NCI-H146 treated with DMSO at 0.1 percent for 48 hours (cell line): ENCODE results near the gene ARPC4.

Experiments
- DNase-seq: peaks from one replicate; lab custom pipeline; 2025; ENCODE audit not compliant: unreplicated experiment; lab: John Stamatoyannopoulos, UW

Gene ARPC4

DNA sequence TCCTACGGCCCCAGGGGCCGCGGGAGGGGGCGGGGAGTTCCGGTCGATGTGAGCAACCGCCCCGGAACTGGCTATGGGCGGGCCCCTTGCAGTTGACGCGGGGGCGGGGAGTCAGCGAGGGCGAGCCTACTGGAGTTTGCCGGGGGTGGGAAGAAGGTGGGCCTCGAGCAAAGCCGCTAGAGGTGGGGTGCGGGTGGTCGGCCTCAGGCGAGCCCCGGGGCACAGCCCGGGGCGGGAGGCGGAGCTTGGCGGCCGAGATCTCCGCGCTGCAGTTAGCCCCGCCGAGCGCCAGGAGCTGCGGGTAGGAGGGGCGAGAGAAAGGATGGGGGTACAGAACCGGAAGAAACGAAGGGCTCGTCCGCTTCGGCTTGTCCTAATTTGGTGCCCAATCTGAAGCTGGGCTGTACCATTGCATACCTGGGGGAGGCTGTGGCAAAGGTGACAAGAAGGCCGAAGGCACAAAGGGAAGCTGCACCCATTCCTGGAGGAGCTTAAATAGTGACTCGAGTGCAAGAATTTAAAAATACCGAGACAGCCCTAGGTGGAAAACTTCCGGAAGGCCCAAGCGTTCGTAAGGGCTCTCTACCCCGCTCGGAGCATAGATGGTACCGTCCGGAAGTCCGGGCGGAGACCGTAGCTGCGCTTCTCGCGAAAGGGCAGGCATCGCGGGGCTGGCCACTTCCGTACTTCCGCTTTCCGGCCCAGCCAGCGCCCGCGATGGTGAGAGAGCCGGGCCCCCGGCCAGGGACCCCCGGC lies at the start of gene ARPC4, which contains the start of gene TADA3:
ARPC4 (plus strand) TSS at position 678 of the 756 bp plus-strand sequence; CDS start at position 718, 40 bp downstream.
TADA3 (minus strand) TSS at position 69 of the 756 bp plus-strand sequence. CDS start 1,007 bp downstream, outside the sequence.
- DNase-seq = peak; percentile 88

DNA sequence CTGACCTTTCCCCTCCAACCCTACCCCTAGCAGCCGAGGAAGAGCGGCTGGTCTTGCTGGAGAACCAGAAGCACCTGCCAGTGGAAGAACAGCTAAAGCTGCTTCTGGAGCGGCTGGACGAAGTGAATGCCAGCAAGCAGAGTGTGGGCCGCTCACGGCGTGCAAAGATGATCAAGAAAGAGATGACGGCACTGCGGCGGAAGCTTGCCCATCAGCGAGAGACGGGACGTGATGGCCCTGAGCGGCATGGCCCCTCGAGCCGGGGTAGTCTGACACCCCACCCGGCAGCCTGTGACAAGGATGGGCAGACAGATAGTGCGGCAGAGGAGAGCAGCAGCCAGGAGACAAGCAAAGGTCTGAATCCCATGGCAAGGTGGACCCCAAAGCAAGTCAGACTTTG lies 49.3 kb upstream of the ARPC4 start:
- no peak for DNase-seq

DNA sequence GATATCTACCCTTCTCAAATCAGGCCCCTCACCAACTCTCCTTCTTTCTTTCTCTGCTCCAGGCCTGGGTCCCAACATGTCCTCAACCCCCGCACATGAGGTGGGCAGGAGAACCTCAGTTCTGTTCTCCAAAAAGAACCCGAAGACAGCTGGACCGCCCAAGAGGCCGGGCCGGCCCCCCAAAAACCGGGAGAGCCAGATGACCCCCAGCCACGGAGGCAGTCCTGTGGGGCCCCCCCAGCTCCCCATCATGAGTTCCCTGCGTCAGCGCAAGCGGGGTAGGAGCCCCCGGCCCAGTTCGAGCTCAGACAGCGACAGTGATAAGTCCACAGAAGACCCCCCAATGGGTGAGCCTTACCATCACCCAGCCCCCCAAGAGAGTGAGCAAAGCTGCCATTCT lies 48.7 kb upstream of the ARPC4 start:
- no peak for DNase-seq

DNA sequence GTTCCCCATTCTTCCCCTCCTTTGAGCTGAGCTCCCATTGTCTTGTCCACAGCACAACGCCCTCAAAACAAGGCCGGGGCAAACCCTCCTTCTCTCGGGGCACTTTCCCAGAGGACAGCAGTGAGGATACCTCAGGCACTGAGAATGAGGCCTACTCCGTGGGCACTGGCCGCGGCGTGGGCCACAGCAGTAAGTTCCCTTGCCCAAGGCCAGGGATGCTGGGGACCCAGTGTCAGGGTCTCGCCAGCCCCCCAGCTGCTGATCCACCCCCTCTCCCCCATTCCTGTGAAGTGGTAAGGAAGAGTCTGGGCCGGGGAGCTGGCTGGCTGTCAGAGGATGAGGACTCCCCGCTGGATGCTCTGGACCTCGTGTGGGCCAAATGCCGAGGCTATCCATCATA lies 47.4 kb upstream of the ARPC4 start:
- DNase-seq = no peak

DNA sequence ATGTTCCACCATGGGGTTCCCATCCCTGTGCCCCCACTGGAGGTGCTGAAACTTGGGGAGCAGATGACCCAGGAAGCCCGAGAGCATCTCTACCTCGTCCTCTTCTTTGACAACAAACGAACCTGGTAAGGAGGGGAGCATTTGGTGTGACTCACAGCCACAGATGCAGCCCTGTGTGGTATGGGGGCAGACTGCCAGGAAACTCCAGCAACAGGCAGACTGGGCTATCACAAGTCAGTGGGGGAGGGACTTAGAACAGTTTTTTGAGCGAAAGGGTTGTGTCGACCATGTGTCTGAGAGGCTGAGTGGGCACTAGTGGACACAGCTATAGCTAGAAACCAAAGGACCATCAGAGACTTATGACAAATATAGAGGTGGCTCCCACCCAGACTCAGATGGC lies 46.6 kb upstream of the ARPC4 start:
- no peak for DNase-seq

DNA sequence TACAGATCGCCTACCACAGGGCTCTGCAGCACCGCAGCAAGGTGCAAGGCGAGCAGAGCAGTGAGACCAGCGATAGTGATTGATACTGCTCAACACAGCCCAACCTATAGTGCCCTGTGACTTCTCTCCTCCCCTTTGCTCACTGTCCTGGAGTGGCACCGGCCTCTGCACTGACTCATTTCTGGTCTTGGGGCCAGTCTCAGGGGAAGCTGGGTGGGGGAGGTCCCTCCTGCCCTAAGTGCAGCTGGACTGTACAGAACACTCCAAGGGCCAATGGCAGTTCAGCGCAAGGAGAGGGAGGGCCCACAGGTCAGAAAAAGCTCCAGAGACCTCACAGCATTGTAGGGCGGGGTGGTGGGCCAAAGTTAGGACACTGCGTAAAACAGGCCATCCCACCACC lies 45.6 kb upstream of the ARPC4 start:
- no peak for DNase-seq

DNA sequence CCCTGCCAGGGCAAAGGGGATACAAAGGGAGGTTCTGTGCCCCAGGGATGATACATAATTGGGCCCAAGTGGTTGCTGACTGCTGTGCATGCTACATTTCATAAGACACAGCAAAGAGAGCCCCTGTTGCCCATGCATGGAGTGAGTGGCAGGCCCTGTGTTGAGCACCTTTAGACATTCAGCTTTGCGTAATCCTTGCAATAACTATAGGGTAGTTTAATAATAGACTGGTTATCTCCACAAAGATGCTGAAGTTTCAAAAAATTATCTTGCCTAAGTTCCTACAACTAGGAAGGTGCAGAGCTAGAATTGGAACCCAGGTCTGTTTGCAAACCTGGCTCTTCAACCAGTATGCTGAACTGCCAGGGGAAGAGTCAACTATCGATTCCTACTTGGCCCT lies 44.9 kb upstream of the ARPC4 start:
- no peak for DNase-seq

DNA sequence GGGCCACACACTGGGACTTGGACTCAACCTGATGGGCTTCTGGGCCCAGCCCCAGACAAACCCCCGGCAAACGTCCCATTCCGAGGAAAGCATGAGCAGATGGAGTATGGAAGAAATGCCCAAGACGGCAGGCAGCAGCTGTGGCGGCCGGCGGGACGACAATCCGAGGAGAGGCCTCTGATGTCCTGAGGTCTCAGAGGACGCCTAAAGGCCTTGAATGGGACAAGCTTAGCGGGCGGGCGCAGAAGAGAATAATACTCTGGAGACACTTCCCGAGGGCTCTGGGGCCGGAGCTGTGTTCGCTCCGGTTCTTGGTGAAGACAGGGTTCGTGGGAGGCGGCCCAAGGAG lies 43.6 kb upstream of the ARPC4 start:
- no peak for DNase-seq

DNA sequence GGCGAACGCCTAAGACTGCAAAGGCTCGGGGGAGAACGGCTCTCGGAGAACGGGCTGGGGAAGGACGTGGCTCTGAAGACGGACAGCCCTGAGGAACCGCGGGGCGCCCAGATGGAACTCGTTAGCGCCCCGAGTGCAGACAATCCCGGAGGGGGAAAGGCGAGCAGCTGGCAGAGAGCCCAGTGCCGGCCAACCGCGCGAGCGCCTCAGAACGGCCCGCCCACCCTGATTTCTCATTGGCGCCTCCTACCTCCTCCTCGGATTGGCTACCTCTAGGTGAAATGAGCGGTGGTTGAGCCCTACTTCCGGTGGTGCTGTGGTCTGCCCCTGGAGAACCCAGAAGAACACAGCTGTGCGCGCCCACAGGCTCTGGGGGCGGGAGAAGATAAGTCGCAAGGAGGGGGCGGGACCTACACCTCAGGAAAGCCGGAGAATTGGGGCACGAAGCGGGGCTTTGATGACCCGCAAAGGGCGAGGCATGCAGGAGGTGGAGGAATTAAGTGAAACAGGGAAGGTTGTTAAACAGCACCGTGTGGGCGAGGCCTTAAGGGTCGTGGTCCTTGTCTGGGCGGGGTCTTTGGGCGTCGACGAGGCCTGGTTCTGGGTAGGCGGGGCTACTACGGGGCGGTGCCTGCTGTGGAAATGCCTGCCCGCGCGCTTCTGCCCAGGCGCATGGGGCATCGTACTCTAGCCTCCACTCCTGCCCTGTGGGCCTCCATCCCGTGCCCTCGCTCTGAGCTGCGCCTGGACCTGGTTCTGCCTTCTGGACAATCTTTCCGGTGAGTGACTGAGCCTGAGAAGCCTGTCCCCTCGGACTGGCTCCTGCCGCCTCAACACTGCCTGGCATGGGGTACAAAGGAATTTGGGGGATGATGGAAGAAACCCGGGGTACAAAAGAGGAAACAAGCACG lies 43.0 kb upstream of the ARPC4 start, which contains the start of gene OGG1:
OGG1 (plus strand) TSS at position 308 of the 911 bp plus-strand sequence; CDS start at position 643, 335 bp downstream.
- peak; percentile 93 for DNase-seq

DNA sequence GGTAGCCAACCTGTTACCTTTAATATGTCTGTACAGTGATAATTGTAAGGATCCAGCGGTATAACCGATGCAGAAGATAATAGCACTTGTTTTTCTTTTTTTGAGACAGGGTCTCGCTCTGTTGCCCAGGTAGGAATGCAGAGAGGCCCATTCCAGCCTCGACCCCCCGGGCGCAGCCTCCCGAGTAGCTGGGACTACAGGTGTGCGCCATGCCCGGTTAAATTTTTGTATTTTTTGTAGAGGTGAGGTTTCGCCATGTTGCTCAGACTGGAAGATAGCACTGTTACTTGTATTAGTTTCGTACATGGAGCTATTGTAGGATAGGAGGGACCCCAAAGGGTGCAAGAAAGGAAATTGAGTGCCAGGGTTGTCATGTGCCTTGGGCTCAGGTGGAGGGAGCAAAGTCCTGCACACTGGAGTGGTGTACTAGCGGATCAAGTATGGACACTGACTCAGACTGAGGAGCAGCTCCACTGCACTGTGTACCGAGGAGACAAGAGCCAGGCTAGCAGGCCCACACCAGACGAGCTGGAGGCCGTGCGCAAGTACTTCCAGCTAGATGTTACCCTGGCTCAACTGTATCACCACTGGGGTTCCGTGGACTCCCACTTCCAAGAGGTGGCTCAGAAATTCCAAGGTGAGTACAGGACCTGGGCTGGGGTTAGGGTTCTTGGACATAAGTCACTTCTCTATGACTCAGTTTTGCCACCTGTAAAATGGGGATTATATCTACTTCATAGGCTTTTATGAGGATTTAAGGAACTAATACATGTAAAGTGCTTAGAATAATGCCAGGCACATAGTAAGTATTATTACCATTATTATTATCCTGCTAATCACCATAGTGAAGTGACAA lies 42.1 kb upstream of the ARPC4 start:
- DNase-seq = no peak

DNA sequence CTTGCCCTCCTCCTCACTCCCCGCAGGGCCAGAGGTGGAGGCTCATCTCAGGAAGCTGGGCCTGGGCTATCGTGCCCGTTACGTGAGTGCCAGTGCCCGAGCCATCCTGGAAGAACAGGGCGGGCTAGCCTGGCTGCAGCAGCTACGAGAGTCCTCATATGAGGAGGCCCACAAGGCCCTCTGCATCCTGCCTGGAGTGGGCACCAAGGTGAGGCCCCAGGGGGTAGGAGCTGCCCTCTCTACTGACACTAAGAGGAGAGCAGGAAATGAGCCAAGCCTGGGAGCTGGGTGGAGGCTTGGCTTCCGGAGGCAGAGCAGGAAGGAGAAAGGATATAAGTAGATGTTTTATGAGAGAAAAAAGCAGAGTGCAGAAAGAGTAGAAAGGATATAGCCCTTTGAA lies 38.2 kb upstream of the ARPC4 start:
- no peak for DNase-seq

DNA sequence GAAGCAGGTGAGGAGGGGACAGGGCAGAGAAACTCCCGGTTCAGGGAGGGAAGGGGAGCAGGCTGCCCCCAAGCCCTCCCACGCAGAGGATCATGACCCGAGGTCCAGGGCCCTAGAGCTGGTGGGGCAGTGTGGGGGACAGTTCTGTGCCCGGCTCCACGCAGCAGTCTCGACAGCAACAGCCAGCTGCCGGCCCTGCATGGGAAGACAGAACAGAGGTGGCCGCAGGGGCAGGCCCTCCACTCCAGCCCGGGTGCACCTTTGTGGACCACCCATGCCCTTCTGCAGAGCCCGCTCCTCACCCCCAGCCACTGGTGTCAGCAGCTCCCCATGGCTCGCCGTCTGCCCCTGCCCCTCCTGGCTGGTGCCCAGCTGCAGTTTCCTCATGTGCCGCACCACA lies 35.5 kb upstream of the ARPC4 start:
- no peak for DNase-seq

DNA sequence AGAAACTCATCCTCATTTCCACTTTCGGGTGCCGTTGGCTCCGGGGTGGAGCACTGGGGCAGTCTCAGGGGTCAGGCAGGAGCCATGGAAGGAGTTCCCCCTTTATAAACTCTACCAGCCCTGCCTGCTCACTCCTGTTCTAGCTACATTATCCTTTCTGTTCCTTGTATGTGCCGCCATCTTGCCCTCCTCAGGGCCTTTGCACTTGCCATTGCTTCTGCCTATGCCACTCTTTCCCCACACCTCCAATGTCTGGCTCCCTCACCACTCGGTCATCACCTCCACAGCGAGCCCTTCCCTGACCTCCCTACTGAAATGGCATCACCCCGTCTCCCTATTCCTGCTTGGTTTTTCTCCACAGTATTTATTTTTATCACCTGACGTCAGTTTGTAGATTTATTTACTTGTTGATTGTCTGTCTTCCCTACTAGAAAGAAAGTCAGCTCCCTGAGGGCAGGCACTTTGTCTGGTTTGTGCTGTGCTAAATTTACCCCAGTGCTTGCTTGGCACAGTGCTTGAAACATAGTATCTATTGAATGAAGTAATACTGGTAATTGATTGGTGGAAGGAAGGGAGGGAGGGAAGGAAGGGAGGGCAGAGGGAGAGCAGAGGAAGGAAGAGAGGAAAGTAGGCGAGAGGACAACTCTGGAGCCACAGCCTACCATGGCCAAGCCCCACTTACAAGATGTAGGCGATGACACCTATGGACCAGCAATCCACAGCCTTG lies 31.9 kb upstream of the ARPC4 start:
- DNase-seq = no peak

DNA sequence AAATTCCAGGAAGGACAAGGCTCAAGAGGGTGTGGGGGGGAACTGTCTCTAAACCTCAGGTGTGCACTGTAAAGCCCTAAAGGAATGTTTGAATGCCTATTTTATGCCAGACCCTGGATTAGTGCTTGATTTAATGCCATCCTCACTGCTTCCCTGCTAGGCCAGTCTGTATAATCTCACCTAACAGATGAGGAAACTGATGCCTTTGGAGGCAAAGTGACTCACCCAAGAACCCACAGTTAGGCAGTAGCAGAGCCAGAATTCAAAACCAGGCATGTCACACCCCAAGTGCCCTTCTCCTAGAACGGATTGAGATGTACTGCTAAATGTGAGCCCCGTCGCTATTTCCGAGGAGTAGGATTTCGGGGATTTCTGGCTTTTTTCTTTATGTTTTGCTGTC lies 31.0 kb upstream of the ARPC4 start:
- DNase-seq = no peak

DNA sequence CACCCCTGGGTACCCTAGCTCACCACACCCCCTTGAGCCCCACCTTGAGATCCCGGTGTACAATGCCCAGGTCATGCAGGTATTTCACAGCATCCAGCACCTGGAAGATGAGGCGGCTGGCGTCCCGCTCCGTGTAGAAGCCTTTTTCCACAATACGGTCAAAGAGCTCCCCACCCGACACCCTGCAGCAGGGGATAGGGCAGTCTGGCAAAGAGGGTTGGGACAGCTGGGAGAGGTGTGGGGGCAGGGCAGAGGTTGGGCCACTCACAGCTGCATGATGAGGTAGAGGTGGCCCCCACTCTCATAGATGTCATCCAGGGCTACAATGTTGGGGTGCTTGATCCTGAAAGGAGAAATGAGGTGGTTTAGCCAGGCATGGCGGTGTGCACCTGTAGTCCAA lies 30.0 kb upstream of the ARPC4 start:
- DNase-seq = no peak

DNA sequence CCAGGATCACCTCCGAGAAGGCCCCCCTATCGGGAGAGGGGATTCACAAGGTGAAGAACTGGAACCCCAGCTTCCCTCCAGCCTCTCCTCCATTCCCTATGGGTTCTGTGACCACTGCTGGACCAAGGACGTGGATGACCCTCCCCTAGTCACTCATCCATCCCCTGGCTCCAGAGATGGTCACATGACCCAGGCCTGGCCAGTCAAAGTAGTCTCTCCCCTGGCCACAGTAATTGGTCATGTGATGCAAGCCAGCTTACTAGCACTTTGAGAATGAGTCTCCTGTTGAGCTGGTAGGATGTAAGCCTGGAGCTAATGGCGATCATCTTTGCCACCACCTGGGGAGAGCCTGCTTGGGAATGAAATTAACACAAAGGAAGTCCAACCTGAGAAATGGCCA lies 27.0 kb upstream of the ARPC4 start:
- DNase-seq = no peak

DNA sequence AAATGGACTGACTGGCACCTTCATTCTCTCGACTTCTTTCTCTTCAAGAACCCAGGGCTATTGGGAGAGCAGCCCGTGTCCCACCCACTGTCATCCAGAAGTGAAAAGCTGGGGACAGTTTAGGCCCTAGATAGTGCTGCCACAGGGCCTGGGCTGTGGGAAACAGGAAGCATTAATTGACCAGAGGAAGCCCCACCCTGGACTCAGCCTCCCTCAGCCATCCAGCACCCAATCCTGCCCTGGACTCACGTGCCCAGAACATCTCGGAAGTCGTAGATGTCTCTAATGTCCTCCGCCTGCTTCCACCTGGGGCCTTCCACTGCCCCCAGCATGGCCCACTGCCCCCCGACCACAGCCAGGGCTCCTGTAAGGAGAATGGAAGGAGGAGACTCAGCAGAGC lies 25.5 kb upstream of the ARPC4 start:
- DNase-seq = no peak

DNA sequence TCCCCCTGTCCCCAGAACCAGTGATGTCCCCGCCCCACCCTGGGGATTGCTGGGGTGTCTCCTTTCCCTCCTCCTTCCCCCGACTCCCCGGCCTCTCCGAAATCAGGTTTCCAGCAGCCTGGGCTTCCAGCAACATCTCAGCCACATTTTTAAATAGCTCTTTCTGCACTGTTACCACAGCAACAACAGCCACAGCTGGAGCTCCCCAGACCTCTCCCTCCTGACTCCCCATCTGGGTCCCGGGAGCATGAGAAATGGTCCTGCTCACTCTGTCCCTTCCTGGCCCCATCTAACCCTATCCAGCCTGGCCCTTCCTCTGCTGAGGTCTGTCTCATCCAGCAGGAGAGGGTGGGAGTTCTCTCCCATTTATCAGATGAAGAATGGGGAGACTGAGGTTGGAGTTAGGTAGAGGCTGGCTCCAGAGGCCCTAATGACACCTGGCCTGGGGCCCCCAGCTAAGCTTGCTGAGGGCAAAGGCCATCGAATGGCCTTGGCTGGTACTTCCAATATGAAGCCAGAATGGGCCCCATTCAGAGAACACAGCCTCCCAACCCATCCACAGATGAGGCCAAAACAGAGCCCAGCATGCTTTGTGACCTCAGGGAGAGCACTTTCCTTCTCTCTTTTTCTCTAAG lies 24.6 kb upstream of the ARPC4 start:
- no peak for DNase-seq

DNA sequence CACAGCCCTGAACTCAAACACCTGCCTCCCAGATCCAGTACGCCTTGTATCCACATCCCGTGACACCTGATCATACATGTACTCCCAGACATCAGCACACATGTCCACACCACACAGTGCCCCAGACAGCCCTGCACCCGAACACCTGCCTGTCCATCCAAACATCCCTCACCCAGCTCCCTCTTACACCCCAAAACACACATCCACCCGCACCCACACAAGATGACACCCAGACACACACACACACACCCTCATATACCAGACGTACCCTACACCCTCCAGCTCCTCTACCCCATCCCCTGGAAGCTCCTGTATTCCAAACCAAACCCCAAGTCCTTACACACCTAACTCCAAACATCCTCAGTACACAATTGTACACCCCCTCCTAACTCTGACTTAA lies 23.9 kb upstream of the ARPC4 start:
- no peak for DNase-seq
